ENCODE data around the gene JUND. TPM values are rescaled to one million over a fixed set of nuclear protein-coding genes. Genes with fewer than 3 reads are reported as not detected.

JUND gene
- total and polyA plus RNA-seq, 4 donors: 12.8 to 103 (median 41.8) TPM

- 95% methylated on average over 7 of the region's 7 CpGs for WGBS
- TF ChIP-seq CTCF (IDR thresholded peaks at IDR 0.05; ENCODE audit: low read depth, low read length, missing input control): no peak
- TF ChIP-seq RAD21 (IDR thresholded peaks at IDR 0.05): no peak
- no peak for TF ChIP-seq FOXA2 (IDR thresholded peaks at IDR 0.05)
- no peak for TF ChIP-seq RXRA (IDR thresholded peaks at IDR 0.05)
- no peak for TF ChIP-seq HNF4G (IDR thresholded peaks at IDR 0.05)
- no peak for TF ChIP-seq YY1 (IDR thresholded peaks at IDR 0.05)
- TF ChIP-seq REST (IDR thresholded peaks at IDR 0.05): no peak
- no peak for TF ChIP-seq MAX (IDR thresholded peaks at IDR 0.05)
- TF ChIP-seq FOXA1 (IDR thresholded peaks at IDR 0.05): no peak
- TF ChIP-seq EGR1 (IDR thresholded peaks at IDR 0.05; ENCODE audit: low read depth in 2 of 2): no peak
- TF ChIP-seq NR2F2 (IDR thresholded peaks at IDR 0.05): no peak
- no peak for TF ChIP-seq HNF4A (conservative IDR thresholded peaks at IDR 0.05)
- no peak for DNase-seq (ENCODE audit: low spot score)
Measured at GRCh38 chr19:18265582-18265981, 15.8 kb downstream of the JUND start.

GRCh38 chr19:18264971-18265540, 16.4 kb downstream of the JUND start:
- H3K4me3 ChIP-seq (ENCODE audit: low read depth in 1 of 3, low read length in 3 of 3): no peak overlapping the region
- H3K27me3 ChIP-seq (ENCODE audit: control insufficient read depth in 4 of 4, insufficient read depth in 4 of 4, low read length in 3 of 4): no peaks in the 10 kb centered on the region
- no peak for DNase-seq (ENCODE audit: low spot score)
- H3K9me3 ChIP-seq (ENCODE audit: control insufficient read depth in 4 of 4, low read length in 3 of 4): no peaks in the 10 kb centered on the region
- 96% methylated on average over 23 of the region's 23 CpGs for WGBS
- H3K4me1 ChIP-seq (ENCODE audit: control insufficient read depth in 4 of 4, insufficient read depth in 4 of 4, low read length in 3 of 4): no peaks in the 10 kb centered on the region
- peaks cover 0 to 35% (median 8%) of the 10 kb centered on the region in 4 donors for H3K36me3 ChIP-seq (ENCODE audit: control insufficient read depth in 4 of 4, insufficient read depth in 3 of 4, low read depth in 1 of 4, low read length in 3 of 4)
- H3K9ac ChIP-seq (ENCODE audit: low read depth in 1 of 2, low read length in 2 of 2): no peak overlapping the region
- H3K27ac ChIP-seq (ENCODE audit: low read depth in 1 of 2, low read length in 2 of 2): no peak overlapping the region
- TF ChIP-seq RXRA (IDR thresholded peaks at IDR 0.05): no peak
- TF ChIP-seq FOXA1 (IDR thresholded peaks at IDR 0.05): no peak
- TF ChIP-seq NR2F2 (IDR thresholded peaks at IDR 0.05): no peak
- TF ChIP-seq ZBTB33 (IDR thresholded peaks at IDR 0.05): no peak
- no peak for TF ChIP-seq JUND (IDR thresholded peaks at IDR 0.05)
- TF ChIP-seq RAD21 (IDR thresholded peaks at IDR 0.05): no peak
- no peak for TF ChIP-seq CTCF (IDR thresholded peaks at IDR 0.05; ENCODE audit: low read depth, low read length, missing input control)
- TF ChIP-seq HNF4G (IDR thresholded peaks at IDR 0.05): no peak
- no peak for TF ChIP-seq GABPA (IDR thresholded peaks at IDR 0.05 in 1 of 2, conservative IDR thresholded peaks at IDR 0.05 in 1 of 2)
- TF ChIP-seq SP1 (IDR thresholded peaks at IDR 0.05): no peak
- TF ChIP-seq YY1 (IDR thresholded peaks at IDR 0.05): no peak
- no peak for TF ChIP-seq REST (IDR thresholded peaks at IDR 0.05)
- no peak for TF ChIP-seq EGR1 (IDR thresholded peaks at IDR 0.05; ENCODE audit: low read depth in 2 of 2)
- no peak for TF ChIP-seq MAX (IDR thresholded peaks at IDR 0.05)
- no peak for TF ChIP-seq FOXA2 (IDR thresholded peaks at IDR 0.05)
- TF ChIP-seq HNF4A (conservative IDR thresholded peaks at IDR 0.05): no peak
- no peak for TF ChIP-seq TAF1 (conservative IDR thresholded peaks at IDR 0.05)

More at GRCh38 chr19:18265582-18265981, 15.8 kb downstream of the JUND start:
- Histone ChIP-seq H3K27me3 (ENCODE audit: control insufficient read depth in 4 of 4, insufficient read depth in 4 of 4, low read length in 3 of 4) (no peaks in the 10 kb centered on the region), H3K9ac (ENCODE audit: low read depth in 1 of 2, low read length in 2 of 2) (no peak overlapping the region), H3K4me3 (ENCODE audit: low read depth in 1 of 3, low read length in 3 of 3) (no peak overlapping the region), H3K36me3 (ENCODE audit: control insufficient read depth in 4 of 4, insufficient read depth in 3 of 4, low read depth in 1 of 4, low read length in 3 of 4) (peaks cover 0 to 35% (median 8%) of the 10 kb centered on the region in 4 donors), H3K9me3 (ENCODE audit: control insufficient read depth in 4 of 4, low read length in 3 of 4) (no peaks in the 10 kb centered on the region), H3K27ac (ENCODE audit: low read depth in 1 of 2, low read length in 2 of 2) (no peak overlapping the region), H3K4me1 (ENCODE audit: control insufficient read depth in 4 of 4, insufficient read depth in 4 of 4, low read length in 3 of 4) (no peaks in the 10 kb centered on the region)
